GM04503 (cell line): ENCODE measurements around the gene CPT1B.
"Not testable (repeated sequence)": the region's sequence is repeated elsewhere in the genome, so short reads cannot be mapped to it uniquely, and the experiment has no call there.

ENCODE experiments used
- DNase-seq: peaks from one replicate; pipeline ENCODE4 v3.0.0-alpha.2; 2012; ENCODE audit warnings: low read depth

Gene CPT1B

DNA sequence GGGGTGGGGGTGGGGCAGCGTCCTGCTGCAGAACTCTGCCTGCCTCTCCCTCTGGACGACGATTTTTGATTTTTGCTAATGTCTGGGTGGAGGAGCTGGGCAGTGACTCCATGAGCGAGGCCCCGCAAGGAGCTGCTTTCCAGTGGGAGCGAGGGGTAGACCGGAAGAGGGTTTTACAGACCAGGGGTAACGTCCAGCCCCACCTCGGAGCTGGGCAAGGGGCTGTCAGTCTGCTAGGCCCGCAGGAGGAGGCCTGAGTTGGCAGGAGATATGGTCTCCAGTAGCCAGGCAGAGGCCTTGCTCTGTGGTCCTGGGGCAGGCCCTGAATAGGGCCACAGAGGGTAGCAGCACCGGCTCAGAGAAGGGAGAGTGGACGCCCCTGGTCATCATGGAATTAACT, 31.4 kb upstream of the CPT1B start:
- no peak for DNase-seq

- no peak for DNase-seq
Observed at GRCh38 chr22:50608996-50609395, 30.8 kb upstream of the CPT1B start.

GRCh38 chr22:50608058-50608840, 30.0 kb upstream of the CPT1B start:
- not testable (repeated sequence) for DNase-seq

- DNase-seq, result no peak
Observed at GRCh38 chr22:50607659-50608020, 29.4 kb upstream of the CPT1B start.

GRCh38 chr22:50606946-50607658, 28.9 kb upstream of the CPT1B start:
- DNase-seq, result no peak

- DNase-seq, result no peak
Observed at GRCh38 chr22:50606165-50606945, 28.1 kb upstream of the CPT1B start.

DNA sequence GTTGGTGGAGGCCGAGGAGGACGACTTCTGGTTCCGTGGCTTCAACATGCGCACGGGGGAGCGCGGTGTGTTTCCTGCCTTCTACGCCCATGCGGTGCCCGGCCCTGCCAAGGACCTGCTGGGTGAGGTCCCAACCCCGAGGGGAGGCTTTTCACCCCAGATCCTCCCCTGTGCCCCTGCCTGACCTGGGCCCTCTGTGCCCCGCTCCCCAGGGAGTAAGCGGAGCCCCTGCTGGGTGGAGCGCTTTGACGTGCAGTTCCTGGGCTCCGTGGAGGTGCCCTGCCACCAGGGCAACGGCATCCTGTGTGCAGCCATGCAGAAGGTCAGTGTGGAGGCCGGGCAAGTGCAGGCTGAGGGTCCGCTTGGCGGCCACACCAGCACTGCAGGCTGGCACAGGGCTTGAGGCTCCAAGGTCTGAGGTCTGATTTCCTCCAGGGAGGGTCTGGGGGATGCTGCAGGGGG, 27.4 kb upstream of the CPT1B start:
- DNase-seq, result no peak

DNA sequence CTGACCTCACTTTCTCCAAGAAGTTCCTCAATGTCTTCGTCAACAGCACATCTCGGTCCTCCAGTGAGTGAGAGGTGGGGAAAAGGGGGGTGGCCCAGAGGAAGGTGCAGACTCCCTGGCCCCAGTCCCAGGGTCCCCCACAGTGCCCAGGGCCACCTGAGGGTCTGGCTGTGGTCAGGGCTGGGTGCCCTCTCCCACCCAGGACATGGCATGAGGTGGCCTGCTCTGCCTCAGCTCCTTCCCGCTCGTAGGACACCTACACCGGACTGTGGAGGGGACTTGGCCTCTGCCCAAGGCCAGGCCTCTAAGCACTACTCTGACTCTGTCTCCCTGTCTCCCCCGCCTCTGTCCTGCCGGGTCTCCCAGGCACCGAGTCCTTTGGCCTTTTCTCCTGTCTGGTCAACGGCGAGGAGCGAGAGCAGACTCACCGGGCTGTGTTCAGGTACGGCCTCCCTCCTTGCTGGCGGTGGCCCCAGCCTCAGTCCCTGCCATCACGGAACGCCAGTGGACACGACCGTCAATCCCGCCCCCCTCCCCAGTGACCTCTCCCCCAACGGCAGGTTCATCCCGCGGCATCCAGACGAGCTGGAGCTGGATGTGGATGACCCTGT, 26.9 kb upstream of the CPT1B start:
- no peak for DNase-seq

- no peak for DNase-seq
Observed at GRCh38 chr22:50604256-50605001, 26.2 kb upstream of the CPT1B start.

DNA sequence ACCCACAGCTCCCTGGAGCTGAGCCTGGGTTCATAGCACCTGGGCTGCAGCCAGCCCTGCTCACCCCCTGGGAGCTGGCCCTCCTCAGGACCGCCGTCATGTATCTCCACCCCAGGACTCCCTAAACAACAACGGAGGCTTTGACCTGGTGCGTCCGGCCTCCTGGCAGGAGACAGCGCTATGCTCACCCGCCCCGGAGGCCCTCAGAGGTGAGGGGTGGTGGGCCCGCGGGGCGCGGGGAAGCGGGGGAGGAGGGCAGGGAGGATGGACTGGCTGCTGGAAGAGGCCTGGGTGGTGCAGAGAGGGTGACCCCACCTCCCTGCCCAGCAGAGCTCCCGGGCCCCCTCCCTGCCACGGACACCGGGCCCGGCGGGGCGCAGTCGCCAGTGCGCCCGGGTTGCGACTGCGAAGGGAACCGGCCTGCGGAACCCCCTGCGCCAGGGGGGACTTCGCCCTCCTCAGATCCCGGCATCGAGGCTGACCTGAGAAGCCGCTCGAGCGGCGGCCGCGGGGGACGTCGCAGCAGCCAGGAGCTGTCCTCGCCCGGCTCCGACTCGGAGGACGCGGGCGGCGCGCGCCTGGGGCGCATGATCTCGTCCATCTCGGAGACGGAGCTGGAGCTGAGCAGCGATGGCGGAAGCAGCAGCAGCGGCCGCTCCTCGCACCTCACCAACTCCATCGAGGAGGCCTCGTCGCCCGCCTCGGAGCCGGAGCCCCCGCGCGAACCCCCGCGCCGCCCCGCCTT, 25.5 kb upstream of the CPT1B start:
- DNase-seq, result no peak

GRCh38 chr22:50602338-50602700, 24.1 kb upstream of the CPT1B start:
- no peak for DNase-seq

DNA sequence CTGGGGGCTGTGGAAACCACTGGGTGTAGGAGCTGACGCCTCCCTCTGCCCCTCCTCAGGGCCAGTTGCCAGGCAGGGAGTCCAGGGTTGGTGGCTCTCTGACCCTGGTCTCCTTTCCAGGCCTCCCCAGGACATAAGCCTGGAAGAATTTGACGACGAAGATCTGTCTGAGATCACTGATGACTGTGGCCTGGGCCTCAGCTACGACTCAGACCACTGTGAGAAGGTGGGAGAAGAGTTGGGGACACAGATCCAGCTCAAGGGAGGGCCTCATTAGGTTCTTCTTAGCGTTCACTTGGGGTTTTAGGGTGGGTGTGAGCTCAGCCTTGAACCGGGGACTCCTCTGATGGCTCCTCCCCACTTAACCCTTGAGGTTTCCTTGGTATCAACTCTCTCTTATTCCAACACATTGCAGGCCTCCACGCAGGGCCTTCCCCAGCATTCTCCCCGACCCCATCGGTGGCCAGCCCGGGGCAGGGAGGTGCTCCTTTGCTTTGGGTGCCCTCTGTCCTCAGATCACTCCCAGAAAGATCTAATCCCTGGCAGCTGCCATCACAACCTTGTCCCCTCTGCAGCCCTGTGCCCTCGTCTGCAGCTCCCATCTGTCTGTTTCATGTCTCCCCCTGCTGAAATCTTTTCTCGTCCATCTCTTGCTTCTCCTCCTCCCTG, 23.6 kb upstream of the CPT1B start:
- DNase-seq, result no peak

DNA sequence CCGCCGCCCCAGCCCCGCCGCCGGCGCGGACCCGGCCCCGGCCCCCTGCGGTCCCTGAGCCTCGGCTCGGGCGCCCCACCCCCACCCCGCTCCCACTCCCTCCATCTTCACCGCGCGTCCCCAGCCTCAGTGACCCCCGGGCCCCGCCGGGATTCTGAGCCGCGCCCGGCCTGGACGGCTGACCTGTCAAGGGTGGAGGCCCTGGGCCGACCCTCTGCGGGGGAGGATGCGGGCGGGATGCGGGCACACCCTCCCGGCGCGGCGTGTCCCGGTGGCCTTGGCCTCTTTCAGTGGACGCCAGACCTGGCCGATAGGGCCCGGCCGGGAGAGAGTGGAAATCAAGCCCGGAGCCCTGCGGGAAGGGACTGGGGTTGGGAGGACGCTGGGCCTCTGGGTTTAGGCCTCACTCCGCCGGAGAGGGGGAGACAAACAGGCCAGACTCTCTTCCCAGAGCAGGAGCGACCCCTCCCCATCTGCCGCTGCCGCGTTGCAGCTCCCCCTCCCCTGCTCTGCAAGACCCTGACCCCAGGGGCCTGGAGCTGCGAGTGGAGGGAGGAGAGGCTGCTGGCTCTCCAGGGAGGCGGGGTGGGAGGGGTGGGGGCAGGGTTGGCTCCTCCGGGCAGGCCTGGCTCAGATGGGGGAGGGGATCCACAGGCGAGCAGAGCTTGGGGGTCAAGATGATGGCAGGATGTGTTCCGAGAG, 22.9 kb upstream of the CPT1B start:
- no peak for DNase-seq

DNA sequence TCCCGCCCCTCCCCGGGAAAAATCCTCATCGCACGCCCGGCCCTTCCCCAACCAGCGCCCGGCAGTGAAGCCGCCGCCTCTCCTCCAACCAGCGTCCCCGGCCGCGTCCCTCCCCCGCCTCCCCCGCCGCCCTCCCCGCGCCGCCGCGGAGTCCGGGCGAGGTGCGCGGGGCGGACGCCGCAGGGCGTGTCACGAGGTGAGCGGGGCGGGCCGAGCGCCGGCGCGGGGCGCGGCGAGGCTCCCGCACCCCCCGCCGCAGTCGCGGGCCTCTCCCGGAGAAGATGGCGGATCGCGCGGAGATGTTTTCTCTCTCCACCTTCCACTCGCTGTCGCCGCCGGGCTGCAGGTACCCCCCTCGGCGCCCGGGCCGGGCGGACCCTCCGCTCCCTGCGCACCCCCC, 22.3 kb upstream of the CPT1B start, which contains the start of gene MAPK8IP2:
Gene MAPK8IP2, plus strand, starts transcription at position 256 of the 400 bp plus-strand sequence. Its CDS starts 26 bp downstream, at position 282.
- no peak for DNase-seq

GRCh38 chr22:50599816-50600455, 21.7 kb upstream of the CPT1B start:
- DNase-seq, result no peak

- no peak for DNase-seq
Observed at GRCh38 chr22:50597097-50597496, 18.9 kb upstream of the CPT1B start.

DNA sequence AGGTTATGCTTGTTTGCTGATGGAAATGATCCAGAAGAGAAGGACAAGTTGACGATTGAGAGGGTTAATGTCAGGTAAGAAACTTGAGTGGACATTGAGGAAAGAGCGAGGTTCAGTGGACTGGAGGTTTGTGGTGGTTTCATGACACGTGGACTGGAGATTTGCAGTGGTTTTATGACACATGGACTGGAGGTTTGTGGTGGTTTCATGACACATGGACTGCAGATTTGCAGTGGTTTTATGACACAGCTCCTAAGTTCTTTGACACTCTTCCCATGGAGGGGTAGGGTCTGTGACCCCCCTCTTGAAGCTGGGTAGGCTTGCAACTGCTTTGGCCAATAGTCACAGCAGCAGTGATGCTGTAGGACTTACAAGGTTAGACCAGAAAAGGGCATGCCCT, 17.0 kb upstream of the CPT1B start:
- no peak for DNase-seq

- DNase-seq, result no peak
Observed at GRCh38 chr22:50587407-50587806, 9.2 kb upstream of the CPT1B start.

GRCh38 chr22:50586416-50586815, 8.2 kb upstream of the CPT1B start:
- no peak for DNase-seq
